ENCODE data around the gene DUOXA2. TPM values are rescaled to one million over a fixed set of nuclear protein-coding genes. Genes with fewer than 3 reads are reported as not detected.

DUOXA2 gene
- polyA plus RNA-seq, 2 of the 4 experiments (the other 2 are of a cell fraction), result not detected

GRCh38 chr15:45128971-45129639, 15.0 kb downstream of the DUOXA2 start:
- ATAC-seq (no peak), DNase-seq (ENCODE audit: low read depth in 1 of 2, low spot score in 1 of 2) (no peak), FAIRE-seq (no peak)
- CTCF ChIA-PET, result interaction anchor here (0.7 kb wide), 1 partner anchor 11 kb away, joined by 3 read pairs; no protein-coding TSS in a partner anchor
- no peak overlapping the region for H3K27ac ChIP-seq
- no peaks in the 10 kb centered on the region for H3K4me1 ChIP-seq
- TF ChIP-seq CHD4 (IDR thresholded peaks at IDR 0.05; ENCODE audit: borderline replicate concordance) (no peak), PHF8 (IDR thresholded peaks at IDR 0.05; ENCODE audit: borderline replicate concordance, low read depth) (no peak), ZFP36 (IDR thresholded peaks at IDR 0.05; ENCODE audit: borderline replicate concordance, partially characterized antibody) (no peak), NPAS2 (CRISPR knock-in tag; IDR thresholded peaks at IDR 0.05; ENCODE audit: borderline replicate concordance) (no peak), RNF2 (IDR thresholded peaks at IDR 0.05; ENCODE audit: borderline replicate concordance, low read depth) (no peak), HDAC2 (IDR thresholded peaks at IDR 0.05) (no peak), SREBF2 (IDR thresholded peaks at IDR 0.05) (no peak), TFCP2L1 (CRISPR knock-in tag; IDR thresholded peaks at IDR 0.05) (no peak), POLR2AphosphoS2 (conservative IDR thresholded peaks at IDR 0.05; ENCODE audit: low read length) (no peak), MAFK (IDR thresholded peaks at IDR 0.05; ENCODE audit: partially characterized antibody) (no peak), MYC (IDR thresholded peaks at IDR 0.05; ENCODE audit: borderline replicate concordance, low read length) (no peak)
- TF ChIP-seq, protein P1, sequence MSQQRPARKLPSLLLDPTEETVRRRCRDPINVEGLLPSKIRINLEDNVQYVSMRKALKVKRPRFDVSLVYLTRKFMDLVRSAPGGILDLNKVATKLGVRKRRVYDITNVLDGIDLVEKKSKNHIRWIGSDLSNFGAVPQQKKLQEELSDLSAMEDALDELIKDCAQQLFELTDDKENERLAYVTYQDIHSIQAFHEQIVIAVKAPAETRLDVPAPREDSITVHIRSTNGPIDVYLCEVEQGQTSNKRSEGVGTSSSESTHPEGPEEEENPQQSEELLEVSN (IDR thresholded peaks at IDR 0.05; ENCODE audit: borderline replicate concordance, low read depth), result no peak
- TF ChIP-seq, protein P2, sequence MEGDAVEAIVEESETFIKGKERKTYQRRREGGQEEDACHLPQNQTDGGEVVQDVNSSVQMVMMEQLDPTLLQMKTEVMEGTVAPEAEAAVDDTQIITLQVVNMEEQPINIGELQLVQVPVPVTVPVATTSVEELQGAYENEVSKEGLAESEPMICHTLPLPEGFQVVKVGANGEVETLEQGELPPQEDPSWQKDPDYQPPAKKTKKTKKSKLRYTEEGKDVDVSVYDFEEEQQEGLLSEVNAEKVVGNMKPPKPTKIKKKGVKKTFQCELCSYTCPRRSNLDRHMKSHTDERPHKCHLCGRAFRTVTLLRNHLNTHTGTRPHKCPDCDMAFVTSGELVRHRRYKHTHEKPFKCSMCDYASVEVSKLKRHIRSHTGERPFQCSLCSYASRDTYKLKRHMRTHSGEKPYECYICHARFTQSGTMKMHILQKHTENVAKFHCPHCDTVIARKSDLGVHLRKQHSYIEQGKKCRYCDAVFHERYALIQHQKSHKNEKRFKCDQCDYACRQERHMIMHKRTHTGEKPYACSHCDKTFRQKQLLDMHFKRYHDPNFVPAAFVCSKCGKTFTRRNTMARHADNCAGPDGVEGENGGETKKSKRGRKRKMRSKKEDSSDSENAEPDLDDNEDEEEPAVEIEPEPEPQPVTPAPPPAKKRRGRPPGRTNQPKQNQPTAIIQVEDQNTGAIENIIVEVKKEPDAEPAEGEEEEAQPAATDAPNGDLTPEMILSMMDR (IDR thresholded peaks at IDR 0.05), result no peak
- H3K4me2 ChIP-seq, result no peak overlapping the region
- H3K9me3 ChIP-seq, result no peaks in the 10 kb centered on the region
- 70% methylated on average over 24 of the region's 47 CpGs for WGBS (ENCODE audit: missing lambda C conversion rate)
- H3K4me3 ChIP-seq, result no peak overlapping the region
- POLR2A ChIA-PET, result no interaction called here

DNA sequence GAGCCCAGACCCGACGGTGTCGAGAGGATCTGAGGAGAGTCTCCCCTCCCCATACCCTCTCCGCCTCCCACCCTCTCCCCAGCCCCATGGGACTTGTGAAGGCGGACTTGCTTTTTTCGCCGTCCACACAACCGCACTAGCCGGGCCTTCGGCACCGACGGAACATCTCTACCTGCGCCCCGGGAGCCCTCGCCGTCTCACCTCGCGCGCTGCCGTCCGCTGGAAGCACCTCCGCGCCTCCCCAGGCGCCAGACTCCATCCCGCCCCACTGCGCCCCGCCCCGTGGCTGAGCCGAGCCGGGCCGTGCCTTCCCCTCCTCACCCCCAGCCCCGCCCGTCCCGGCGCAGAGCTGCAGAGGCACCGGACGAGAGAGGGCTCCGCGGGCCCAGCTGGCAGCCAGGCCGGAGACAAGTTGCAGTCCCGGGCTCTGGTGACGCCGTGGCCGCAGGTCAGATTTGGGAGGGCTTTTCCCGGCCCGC, 15.6 kb downstream of the DUOXA2 start, which contains the start of the genes DUOX1 and DUOXA1:
Gene DUOX1, plus strand, starts transcription at position 344 of the 479 bp plus-strand sequence. CDS start 1,973 bp downstream, outside the sequence.
Gene DUOXA1, minus strand, starts transcription at position 229 of the 479 bp plus-strand sequence. CDS start 6,865 bp downstream, outside the sequence.
- Histone ChIP-seq H3K4me1 (no peaks in the 10 kb centered on the region), H3K4me3 (no peak within 1 kb of the TSS), H3K9me3 (no peaks in the 10 kb centered on the region), H3K4me2 (no peak within 1 kb of the TSS), H3K27ac (no peak within 1 kb of the TSS)
- TF ChIP-seq, protein P3, sequence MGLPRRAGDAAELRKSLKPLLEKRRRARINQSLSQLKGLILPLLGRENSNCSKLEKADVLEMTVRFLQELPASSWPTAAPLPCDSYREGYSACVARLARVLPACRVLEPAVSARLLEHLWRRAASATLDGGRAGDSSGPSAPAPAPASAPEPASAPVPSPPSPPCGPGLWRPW (IDR thresholded peaks at IDR 0.05), result no peak
- TF ChIP-seq MAZ (IDR thresholded peaks at IDR 0.05; ENCODE audit: borderline replicate concordance, low read depth, low read length), result no peak
- TF ChIP-seq ZNF302 (CRISPR knock-in tag; IDR thresholded peaks at IDR 0.05), result no peak
- no peak for TF ChIP-seq SREBF2 (IDR thresholded peaks at IDR 0.05)
- no peak for TF ChIP-seq GATA3 (IDR thresholded peaks at IDR 0.05; ENCODE audit: borderline replicate concordance)
- no peak for TF ChIP-seq CHD2 (IDR thresholded peaks at IDR 0.05; ENCODE audit: low read length, partially characterized antibody)
- TF ChIP-seq, protein P1 (IDR thresholded peaks at IDR 0.05; ENCODE audit: borderline replicate concordance, low read depth), result no peak
- no peak for TF ChIP-seq ZFP36 (IDR thresholded peaks at IDR 0.05; ENCODE audit: borderline replicate concordance, partially characterized antibody)
- TF ChIP-seq EP300 (IDR thresholded peaks at IDR 0.05), result no peak
- POLR2A ChIA-PET, result no interaction called here
- no peak for DNase-seq (ENCODE audit: low read depth in 1 of 2, low spot score in 1 of 2)
- CTCF ChIA-PET, result interaction anchor here (0.7 kb wide), 1 partner anchor 12 kb away, joined by 3 read pairs; no protein-coding TSS in a partner anchor
- FAIRE-seq, result no peak
- WGBS (ENCODE audit: missing lambda C conversion rate), result 96% methylated on average over 22 of the region's 46 CpGs
- ATAC-seq, result no peak
